CD4-positive, alpha-beta T cell treated with Interleukin-21 for 1 hour (primary cell): ENCODE data around the gene CTRL.
"Not testable (repeated sequence)": the region's sequence is repeated elsewhere in the genome, so short reads cannot be mapped to it uniquely, and the experiment has no call there.

Source experiments
- DNase-seq: peaks from one replicate; pipeline ENCODE4 v3.0.0-alpha.2; 2020

CTRL gene

DNA sequence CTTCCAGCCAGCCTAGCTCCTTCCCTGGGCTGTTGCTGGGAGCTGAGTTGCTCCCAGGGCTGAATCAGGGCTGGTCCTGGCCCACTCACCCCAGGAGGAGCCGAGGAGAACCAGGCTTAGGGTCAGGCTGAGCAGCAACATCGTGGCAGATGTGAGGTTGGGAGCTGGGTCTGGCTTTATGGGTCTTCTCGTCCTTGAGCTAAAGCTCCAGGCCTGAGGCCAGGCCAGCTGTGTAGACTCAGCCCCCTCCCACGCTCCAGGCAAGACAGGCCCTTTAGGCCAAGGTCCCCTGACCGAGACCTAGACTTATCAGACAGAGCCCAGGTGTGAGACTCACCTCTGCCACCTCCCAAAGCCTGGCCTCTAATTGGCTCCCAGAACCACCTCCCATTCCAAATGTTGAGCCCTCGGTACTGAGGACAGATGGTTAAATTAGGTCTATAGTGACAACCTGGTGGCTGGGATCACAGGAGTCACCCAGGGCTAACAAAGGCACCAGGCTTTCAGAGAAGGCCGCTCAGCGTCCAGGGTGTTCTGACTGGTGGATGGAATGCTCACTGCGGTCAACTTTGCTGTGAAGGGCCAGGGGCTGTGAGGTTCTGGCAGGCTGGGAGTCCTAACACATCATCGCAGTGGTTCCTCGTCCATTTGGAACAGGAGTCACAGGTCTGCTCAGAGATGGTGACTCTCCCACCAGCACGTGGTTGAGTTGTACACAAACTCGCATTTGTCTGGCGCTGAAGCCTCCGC is at the start of gene CTRL:
CTRL (minus strand) TSS at position 151 of the 750 bp plus-strand sequence; CDS start at position 141, 10 bp downstream.
- DNase-seq, result no peak

DNA sequence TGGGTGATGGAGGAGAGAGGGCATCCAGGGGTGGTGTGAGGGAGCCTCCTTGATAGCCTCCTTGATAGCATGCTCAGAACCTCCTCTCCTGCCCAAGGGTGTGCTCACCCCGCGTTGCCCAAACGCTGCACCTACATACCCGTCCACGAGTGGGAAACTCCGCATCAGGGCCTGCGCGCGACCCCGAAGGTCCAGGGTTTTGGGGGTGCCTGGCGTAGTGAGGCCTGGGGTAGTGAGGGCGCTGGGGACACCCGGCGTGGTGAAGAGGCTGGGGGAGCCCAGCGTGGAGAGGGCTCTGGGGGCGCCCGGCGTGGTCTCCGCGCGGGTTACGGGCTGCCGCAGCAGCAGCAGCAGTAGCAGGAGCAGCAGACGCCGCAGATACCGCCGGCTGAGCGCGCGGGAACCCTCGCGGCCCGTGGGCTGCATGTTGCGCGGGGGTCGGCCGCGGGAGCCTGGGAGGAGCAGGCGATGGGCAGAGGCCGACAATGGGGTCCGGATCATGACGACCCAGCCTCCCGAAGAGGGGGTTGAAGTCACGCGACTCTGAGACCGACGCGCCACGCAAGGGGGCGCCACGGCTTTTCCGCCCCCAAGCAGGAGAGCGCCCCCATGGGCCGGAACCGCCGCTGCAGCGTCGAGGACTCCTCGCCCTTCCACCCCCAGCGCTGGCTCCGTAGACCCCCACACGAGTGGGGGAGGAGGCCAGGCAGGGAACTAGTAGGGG is 48.5 kb upstream of the CTRL start, which contains the start of gene DPEP3:
DPEP3 (minus strand) TSS at position 545 of the 724 bp plus-strand sequence; CDS start at position 426, 119 bp downstream.
- DNase-seq, result no peak

DNA sequence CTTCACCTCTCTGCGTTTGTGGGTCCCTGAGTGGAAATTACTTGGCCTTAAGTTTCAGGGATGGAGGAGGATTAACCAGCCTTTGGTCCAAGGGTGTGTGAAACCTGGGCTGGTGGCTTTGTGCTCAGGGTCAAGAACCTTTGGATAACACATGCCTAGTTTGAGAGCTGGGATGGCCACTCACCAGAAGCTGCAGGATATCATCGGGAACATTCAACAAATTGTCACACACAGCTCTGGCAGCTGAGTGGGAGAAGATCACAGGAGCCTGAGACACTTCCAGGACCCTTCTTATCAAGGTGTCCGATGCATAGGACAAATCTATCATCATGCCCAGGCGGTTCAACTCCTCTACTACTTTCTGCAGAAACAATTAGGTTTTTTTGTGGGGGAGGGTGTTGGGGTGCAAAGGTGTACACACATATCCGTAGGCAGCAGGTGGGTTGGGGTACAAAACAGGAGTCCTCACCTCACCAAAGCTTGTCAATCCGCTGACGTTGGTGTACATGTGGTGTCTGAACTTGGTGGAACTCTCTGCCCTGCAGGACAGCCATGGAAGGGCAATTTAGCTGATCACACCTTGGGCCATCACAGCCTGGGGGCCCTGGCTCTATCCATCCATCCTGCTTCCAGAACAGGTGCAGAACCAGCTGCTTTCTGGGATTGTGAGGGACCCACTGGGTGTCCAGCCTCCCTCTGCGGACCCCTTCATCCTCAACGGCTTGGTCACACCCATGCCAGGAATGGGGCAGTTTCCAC is 46.0 kb upstream of the CTRL start:
- DNase-seq, result no peak

DNA sequence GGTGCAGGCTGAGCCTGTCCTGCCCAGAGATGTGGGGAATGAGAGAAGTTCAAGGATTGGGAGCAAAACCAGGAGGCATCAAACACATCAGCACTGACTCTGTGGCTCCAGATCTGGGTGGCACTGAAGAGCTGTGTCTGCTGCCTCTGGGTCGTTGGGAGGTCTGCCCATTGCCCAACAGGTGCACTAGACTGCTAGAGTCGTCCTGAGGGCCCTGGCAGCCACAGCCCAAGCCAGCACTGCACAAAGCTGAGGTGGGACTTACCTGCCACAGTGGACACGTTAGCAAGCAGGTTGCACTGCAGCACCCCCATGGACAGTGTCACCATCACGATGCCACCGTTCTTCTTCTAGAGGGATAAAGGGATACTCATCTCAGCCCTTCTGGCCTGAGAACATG is 45.3 kb upstream of the CTRL start:
- DNase-seq, result no peak

GRCh38 chr16:67976205-67976604 is 44.5 kb upstream of the CTRL start:
- no peak for DNase-seq

DNA sequence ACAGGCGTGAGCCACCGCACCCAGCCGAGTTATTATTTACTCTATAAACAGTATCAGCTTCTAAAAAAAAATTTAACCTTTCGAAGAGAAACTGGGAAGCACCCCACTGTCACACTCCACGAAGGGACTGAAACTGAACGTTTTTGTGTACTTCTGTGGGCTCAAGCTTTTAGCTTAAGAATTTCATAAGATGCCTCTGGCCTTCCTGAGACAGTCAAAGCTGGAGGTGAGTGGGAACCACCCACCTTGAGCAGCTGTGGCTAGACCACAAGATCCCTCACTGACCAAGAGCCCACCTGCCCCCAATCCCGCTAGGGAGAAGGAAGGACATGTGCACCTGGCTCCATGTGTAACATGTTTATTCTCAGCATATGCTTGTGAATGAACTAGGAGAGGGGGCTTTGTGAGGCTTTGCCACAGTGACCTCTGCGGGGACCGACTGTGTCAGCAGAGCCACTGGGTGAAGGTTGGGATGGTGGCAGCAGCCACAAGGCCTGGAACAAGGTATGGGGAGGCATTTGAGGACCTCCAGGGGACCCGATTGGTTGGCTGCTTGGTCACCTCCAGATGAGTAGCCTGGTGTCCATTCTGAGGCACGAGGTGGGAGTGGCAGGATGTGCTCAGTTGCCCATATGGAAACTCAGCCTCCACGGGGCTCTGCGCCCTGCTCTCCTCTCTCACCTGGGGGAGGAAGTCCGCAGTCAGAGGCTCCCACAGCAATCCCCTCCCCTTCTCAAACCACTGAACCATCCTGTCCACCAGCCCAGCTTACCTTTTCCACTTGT is 43.9 kb upstream of the CTRL start:
- no peak for DNase-seq

- DNase-seq, result not testable (repeated sequence)
Observed at GRCh38 chr16:67972285-67972684, 40.6 kb upstream of the CTRL start.

GRCh38 chr16:67971111-67971510 is 39.4 kb upstream of the CTRL start:
- no peak for DNase-seq

DNA sequence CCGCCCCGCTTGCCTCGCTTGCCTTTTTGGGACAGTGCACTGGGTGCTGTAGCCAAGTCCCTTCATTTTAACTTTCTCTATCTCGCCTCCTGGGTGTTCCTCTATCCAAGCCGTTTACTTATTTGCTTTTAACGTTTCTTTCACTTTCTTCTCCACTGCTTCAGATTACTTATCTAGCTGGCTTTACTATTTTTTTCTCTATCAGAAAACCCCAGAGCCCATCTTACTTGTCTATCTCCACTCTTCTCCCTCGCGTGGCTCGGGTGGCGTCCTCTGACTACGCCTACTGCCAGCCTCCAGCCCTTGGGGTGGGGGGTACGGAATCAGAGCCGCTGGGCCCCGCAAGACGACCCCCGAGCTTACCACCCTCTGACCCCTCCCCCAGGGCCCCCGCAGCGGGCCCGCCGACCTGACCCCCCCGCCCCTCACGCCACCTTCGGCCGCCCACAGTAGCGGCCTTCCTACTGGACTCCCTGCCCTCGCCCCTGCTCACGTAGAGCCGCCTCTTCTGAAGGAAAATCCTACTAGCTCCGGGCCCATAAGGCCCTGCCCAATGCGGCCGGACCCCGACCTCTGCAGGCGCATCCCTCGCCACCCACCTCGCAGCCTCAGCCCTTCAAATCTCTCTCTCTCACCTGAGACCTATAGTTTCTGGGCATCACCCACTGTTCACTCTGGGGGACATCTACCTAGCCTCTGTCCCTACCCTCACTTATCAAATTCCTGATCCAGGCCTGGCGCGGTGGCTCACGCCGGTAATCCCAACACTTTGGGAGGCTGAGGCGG is 37.8 kb upstream of the CTRL start:
- peak; percentile 36 for DNase-seq

DNA sequence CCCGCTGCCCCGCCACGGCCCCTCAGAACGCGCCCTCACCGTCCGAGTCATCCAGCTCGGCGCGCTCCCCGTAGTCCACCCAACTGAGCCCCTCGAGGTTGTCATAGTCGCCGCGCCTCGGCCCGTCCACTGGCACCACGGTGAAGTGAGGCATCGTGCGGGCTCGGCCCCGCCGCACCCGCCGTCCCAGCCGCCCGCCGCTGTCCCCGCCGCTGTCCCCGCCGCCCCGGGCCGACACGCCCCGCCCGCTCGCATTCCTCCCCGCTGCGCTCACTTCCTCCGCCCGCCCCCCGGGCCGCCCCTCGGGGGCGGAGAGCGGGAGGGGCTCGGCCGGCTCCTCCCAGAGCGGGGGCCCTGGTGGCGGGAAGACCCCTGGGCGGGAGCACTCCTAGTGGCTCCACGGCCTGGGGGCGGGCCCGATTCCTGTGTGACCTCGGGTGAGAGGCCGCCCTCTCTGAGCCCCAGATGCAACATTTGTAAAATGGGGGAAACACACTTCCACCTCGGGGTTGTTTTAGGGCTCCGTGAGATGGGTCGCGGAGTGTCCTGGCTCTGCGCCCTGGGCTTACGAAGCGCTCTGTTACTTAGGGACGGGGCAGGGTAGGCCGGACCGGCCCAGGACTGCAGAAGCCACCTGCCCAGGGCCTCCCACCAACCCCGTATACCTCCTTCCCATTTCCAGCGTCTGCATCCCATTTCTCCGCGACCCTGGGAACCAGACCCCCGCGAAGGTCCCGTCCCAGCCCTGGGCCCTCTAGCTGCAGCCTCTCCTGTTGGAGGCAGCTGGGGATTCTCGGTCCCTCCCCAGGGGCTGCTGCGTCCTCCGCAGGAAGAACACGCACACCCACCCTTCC is 37.0 kb upstream of the CTRL start, which contains the start of gene SLC12A4:
SLC12A4 (minus strand) TSS at position 238 of the 854 bp plus-strand sequence; CDS start at position 154, 84 bp downstream.
- peak; percentile 92 for DNase-seq

DNA sequence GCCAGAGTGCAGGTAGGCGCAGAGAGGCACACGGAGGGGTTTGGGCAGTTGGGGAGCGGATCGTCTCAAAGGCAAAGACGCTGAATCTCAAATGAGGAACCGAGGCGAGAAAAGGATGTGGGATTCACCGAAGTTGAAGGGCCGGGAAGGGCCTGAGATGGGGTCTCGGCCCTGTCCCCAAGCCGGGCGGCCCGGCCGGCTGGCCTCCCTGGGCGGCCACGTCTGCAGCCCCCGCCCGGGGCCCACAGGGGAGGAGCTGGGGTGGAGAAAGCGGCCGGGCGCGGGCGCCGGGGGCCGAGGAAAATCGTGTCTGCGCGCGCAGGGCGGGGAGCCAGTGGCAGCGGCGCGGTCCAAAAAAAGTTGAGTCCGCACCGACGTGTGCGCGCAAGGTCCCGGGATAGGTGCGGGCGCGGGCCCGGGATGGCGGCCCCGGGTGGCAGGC is 36.3 kb upstream of the CTRL start:
- no peak for DNase-seq

- peak; percentile 44 for DNase-seq
Observed at GRCh38 chr16:67967183-67967957, 35.7 kb upstream of the CTRL start.

- DNase-seq, result no peak
Observed at GRCh38 chr16:67966549-67967182, 35.0 kb upstream of the CTRL start.

DNA sequence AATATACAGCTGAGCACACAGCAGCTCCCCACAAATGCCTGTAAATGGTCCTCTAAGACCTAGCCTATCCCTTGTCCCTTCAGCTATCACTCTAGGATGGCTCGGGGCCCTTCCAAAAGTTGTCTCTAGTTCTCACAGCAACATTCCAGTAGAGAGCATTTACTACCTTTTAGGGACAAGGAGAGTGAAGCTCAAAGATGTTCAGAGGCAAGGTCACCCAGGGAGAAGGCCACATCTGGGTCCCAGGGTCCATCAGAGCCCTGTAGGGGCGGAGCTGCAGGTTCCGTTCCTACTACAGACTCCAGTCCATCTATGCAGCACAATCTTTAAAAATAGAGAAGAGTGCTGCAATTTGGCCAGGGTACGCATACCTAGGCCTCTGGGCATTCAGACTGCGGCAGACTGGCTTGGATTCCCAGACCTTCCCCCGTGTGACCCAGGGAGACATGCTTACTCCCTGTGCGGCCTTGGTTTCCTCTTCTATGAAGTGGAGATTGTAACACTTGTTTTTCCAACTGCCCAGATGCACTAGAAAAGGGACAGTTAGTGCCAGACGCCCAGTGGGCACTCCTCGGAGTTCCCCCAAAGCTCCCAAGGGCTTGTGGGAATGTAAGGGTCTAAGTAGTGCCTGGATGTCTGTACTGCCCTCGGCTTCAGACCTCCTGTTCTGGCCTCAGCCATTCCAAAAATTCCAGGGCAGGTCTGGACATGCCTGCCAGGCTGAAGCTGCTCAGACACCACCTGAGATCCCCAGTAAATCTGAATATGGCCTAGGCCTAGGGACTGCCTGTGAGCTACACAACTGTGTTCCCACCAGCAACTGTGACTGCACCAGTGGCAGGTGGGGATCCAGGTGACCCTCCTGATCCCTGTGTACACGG is 34.2 kb upstream of the CTRL start:
- no peak for DNase-seq

DNA sequence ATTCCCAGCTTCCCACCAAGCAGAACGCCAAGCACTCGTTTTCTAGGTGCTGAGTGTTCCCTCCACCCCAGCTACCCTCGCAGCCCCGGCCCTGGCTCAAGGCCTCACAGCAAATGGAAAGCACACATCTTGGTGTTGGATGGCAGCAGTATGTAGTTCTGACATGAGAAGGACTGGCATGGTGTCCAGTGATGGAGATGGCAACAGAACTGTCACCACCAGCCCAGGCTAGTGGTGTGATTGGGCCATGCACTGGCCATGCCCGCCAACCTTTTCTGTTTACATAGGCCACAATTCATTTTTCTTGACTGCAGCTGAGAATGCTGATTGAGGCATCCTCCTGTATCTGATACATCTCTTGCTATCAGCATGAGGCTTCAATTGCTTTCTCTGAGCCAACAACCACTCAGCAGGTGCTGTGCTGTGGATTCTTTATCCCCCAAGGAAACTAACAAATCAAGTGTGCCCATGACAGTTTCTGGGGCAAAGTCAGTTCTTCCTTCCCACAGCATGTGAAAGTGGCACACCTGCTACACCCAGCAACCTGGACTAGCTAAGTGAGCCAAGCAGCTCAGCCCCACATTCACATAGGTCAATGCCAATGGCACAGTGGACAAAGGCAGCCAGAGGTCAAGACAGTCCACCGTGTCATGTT is 32.9 kb upstream of the CTRL start:
- no peak for DNase-seq

- DNase-seq, result no peak
Observed at GRCh38 chr16:67963662-67964321, 32.1 kb upstream of the CTRL start.

- no peak for DNase-seq
Observed at GRCh38 chr16:67963292-67963661, 31.6 kb upstream of the CTRL start.
